ENCODE results near the gene CARD16.

Gene CARD16

GRCh38 chr11:105033781-105034180 is 11.4 kb downstream of the CARD16 start:
- H3K4me3 ChIP-seq (ENCODE audit: low read depth, low read length): no peak overlapping the region
- no peaks in the 10 kb centered on the region for H3K27me3 ChIP-seq
- no peaks in the 10 kb centered on the region for H3K9me3 ChIP-seq
- no peaks in the 10 kb centered on the region for H3K4me1 ChIP-seq
- H3K36me3 ChIP-seq: no peaks in the 10 kb centered on the region
- TF ChIP-seq CTCF (IDR thresholded peaks at IDR 0.05; ENCODE audit: low read depth, low read length): no peak
- no peak for DNase-seq

- Histone ChIP-seq H3K9me3 (no peaks in the 10 kb centered on the region), H3K4me3 (ENCODE audit: low read depth, low read length) (no peak overlapping the region), H3K36me3 (no peaks in the 10 kb centered on the region), H3K27me3 (no peaks in the 10 kb centered on the region), H3K4me1 (no peaks in the 10 kb centered on the region)
- no peak for DNase-seq
- TF ChIP-seq CTCF (IDR thresholded peaks at IDR 0.05; ENCODE audit: low read depth, low read length): no peak
Observed at GRCh38 chr11:105033343-105033742, 11.8 kb downstream of the CARD16 start.

GRCh38 chr11:105032495-105032894 is 12.6 kb downstream of the CARD16 start:
- TF ChIP-seq CTCF (IDR thresholded peaks at IDR 0.05; ENCODE audit: low read depth, low read length): no peak
- no peak for DNase-seq
- Histone ChIP-seq H3K4me1 (no peaks in the 10 kb centered on the region), H3K9me3 (no peaks in the 10 kb centered on the region), H3K4me3 (ENCODE audit: low read depth, low read length) (no peak overlapping the region), H3K36me3 (no peaks in the 10 kb centered on the region), H3K27me3 (no peaks in the 10 kb centered on the region)

GRCh38 chr11:105027678-105028077 is 17.5 kb downstream of the CARD16 start:
- Histone ChIP-seq H3K4me3 (ENCODE audit: low read depth, low read length) (no peak overlapping the region), H3K27me3 (no peaks in the 10 kb centered on the region), H3K36me3 (no peaks in the 10 kb centered on the region), H3K9me3 (no peaks in the 10 kb centered on the region), H3K4me1 (no peaks in the 10 kb centered on the region)
- no peak for TF ChIP-seq CTCF (IDR thresholded peaks at IDR 0.05; ENCODE audit: low read depth, low read length)
- no peak for DNase-seq

DNA sequence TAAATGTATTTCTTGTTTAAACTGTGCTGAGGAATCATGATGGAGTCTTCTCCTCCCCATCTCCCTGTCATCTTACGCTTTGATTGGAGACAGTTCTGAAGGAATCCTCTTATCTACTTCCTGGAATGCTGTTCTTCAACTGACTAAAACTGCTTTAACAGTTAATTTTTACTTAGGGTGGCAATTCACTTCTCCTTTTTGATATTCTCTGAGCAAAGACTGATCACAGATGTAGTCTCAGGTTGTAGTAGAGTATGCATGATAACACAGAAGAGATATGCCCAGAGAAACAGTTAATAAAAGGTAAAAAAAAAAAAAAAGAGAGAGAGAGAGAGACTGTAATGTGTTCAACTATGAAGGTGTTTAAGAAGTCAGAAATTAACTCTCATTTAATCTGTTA is 20.7 kb downstream of the CARD16 start:
- Histone ChIP-seq H3K36me3 (no peaks in the 10 kb centered on the region), H3K4me3 (ENCODE audit: low read depth, low read length) (no peak overlapping the region), H3K4me1 (no peaks in the 10 kb centered on the region), H3K9me3 (no peaks in the 10 kb centered on the region), H3K27me3 (no peaks in the 10 kb centered on the region)
- TF ChIP-seq CTCF (IDR thresholded peaks at IDR 0.05; ENCODE audit: low read depth, low read length): no peak
- DNase-seq: no peak

GRCh38 chr11:105023003-105023402 is 22.1 kb downstream of the CARD16 start, which contains the start of gene CASP5:
CASP5 (minus strand) TSS chr11:105023168; CDS start chr11:105023136, 32 bp downstream.
- Histone ChIP-seq H3K4me3 (ENCODE audit: low read depth, low read length) (no peak within 1 kb of the TSS), H3K9me3 (no peaks in the 10 kb centered on the region)
- DNase-seq: no peak

More at GRCh38 chr11:105023003-105023402, 22.1 kb downstream of the CARD16 start, which contains the start of gene CASP5:
- no peaks in the 10 kb centered on the region for H3K27me3 ChIP-seq
- no peaks in the 10 kb centered on the region for H3K36me3 ChIP-seq
- TF ChIP-seq CTCF (IDR thresholded peaks at IDR 0.05; ENCODE audit: low read depth, low read length): no peak
- H3K4me1 ChIP-seq: no peaks in the 10 kb centered on the region
